SJCRH30 (cell line): ENCODE results near the gene CEACAM21. TPM values are rescaled to one million over a fixed set of nuclear protein-coding genes. Genes with fewer than 3 reads are reported as not detected.

Experiments used
- DNase-seq, 2 experiments: peaks; one replicate each; pipeline ENCODE4 v3.0.0-alpha.2; 2015 to 2020
- H3K27ac ChIP-seq: fragments of 250-450 bp; sonication (Bioruptor Pico); 2 replicates; pipeline ENCODE4 v1.5.1; 2020; ENCODE audit warnings: mild to moderate bottlenecking, moderate library complexity
- H3K27me3 ChIP-seq: fragments of 250-450 bp; sonication (Bioruptor Pico); 2 replicates; pipeline ENCODE4 v1.5.1; 2020; ENCODE audit warnings: mild to moderate bottlenecking, moderate library complexity
- H3K36me3 ChIP-seq: fragments of 250-450 bp; sonication (Bioruptor Pico); 2 replicates; pipeline ENCODE4 v1.5.1; 2020; ENCODE audit warnings: mild to moderate bottlenecking, moderate library complexity
- H3K4me1 ChIP-seq: fragments of 250-450 bp; sonication (Bioruptor Pico); 2 replicates; pipeline ENCODE4 v1.5.1; 2020; ENCODE audit warnings: mild to moderate bottlenecking, moderate library complexity
- H3K4me3 ChIP-seq: fragments of 250-450 bp; sonication (Bioruptor Pico); 2 replicates; pipeline ENCODE4 v1.5.1; 2020; ENCODE audit warnings: mild to moderate bottlenecking, moderate library complexity
- H3K9me3 ChIP-seq: fragments of 250-450 bp; sonication (Bioruptor Pico); replicated peaks from 2 replicates; pipeline ENCODE4 v1.5.1; 2020; ENCODE audit warnings: mild to moderate bottlenecking, moderate library complexity
- total RNA-seq: library from RNA; depleted of rRNA; stranded (reverse); fragments of >200 nt; shearing (Covaris generic); gene quantifications from 2 replicates; pipeline ENCODE4 v1.2.3, GENCODE V29; 2014

The CEACAM21 gene
- total RNA-seq, 1 experiment from 2014 or later: 5.5 TPM

GRCh38 chr19:41543582-41543981 is 32.4 kb upstream of the CEACAM21 start:
- H3K9me3 ChIP-seq: no peaks in the 10 kb centered on the region
- no peaks in the 10 kb centered on the region for H3K4me1 ChIP-seq
- H3K27me3 ChIP-seq: peaks cover 2% of the 10 kb centered on the region; the same call in 1 of the 2 replicates
- H3K36me3 ChIP-seq: no peaks in the 10 kb centered on the region
- DNase-seq: no peak
- no peak overlapping the region for H3K4me3 ChIP-seq
- no peak overlapping the region for H3K27ac ChIP-seq

GRCh38 chr19:41545547-41545946 is 30.4 kb upstream of the CEACAM21 start:
- Histone ChIP-seq H3K36me3 (no peaks in the 10 kb centered on the region), H3K4me3 (no peak overlapping the region), H3K27me3 (peaks cover 13% of the 10 kb centered on the region), H3K27ac (no peak overlapping the region), H3K4me1 (peaks cover 4% of the 10 kb centered on the region; the same call in 1 of the 2 replicates), H3K9me3 (no peaks in the 10 kb centered on the region)
- no peak for DNase-seq

GRCh38 chr19:41546386-41546789 is 29.6 kb upstream of the CEACAM21 start:
- H3K36me3 ChIP-seq: no peaks in the 10 kb centered on the region
- H3K4me1 ChIP-seq: peaks cover 4% of the 10 kb centered on the region; the same call in 1 of the 2 replicates
- no peak overlapping the region for H3K4me3 ChIP-seq
- H3K9me3 ChIP-seq: no peaks in the 10 kb centered on the region
- no peak overlapping the region for H3K27ac ChIP-seq
- peaks cover 13% of the 10 kb centered on the region for H3K27me3 ChIP-seq
- no peak for DNase-seq

GRCh38 chr19:41546961-41547360 is 29.0 kb upstream of the CEACAM21 start:
- Histone ChIP-seq H3K27ac (no peak overlapping the region), H3K36me3 (no peaks in the 10 kb centered on the region), H3K27me3 (peaks cover 13% of the 10 kb centered on the region), H3K4me3 (no peak overlapping the region), H3K4me1 (peaks cover 4% of the 10 kb centered on the region; the same call in 1 of the 2 replicates), H3K9me3 (no peaks in the 10 kb centered on the region)
- DNase-seq: no peak

GRCh38 chr19:41547569-41547968 is 28.4 kb upstream of the CEACAM21 start:
- H3K27me3 ChIP-seq: peaks cover 13% of the 10 kb centered on the region; the same call in 1 of the 2 replicates
- no peaks in the 10 kb centered on the region for H3K36me3 ChIP-seq
- H3K27ac ChIP-seq: no peak overlapping the region
- no peak overlapping the region for H3K4me3 ChIP-seq
- no peaks in the 10 kb centered on the region for H3K9me3 ChIP-seq
- no peak for DNase-seq
- H3K4me1 ChIP-seq: peaks cover 4% of the 10 kb centered on the region; the same call in 1 of the 2 replicates

- H3K4me1 ChIP-seq: peaks cover 4% of the 10 kb centered on the region; the same call in 1 of the 2 replicates
- H3K27me3 ChIP-seq: peaks cover 13% of the 10 kb centered on the region; the same call in 1 of the 2 replicates
- H3K9me3 ChIP-seq: no peaks in the 10 kb centered on the region
- no peaks in the 10 kb centered on the region for H3K36me3 ChIP-seq
- no peak overlapping the region for H3K27ac ChIP-seq
- no peak overlapping the region for H3K4me3 ChIP-seq
- no peak for DNase-seq
These were observed 27.9 kb upstream of the CEACAM21 start for GRCh38 chr19:41548047-41548446.

- Histone ChIP-seq H3K27ac (no peak overlapping the region), H3K27me3 (peaks cover 13% of the 10 kb centered on the region; the same call in 1 of the 2 replicates), H3K36me3 (no peaks in the 10 kb centered on the region), H3K9me3 (peaks cover 8% of the 10 kb centered on the region), H3K4me1 (peaks cover 4% of the 10 kb centered on the region; the same call in 1 of the 2 replicates), H3K4me3 (no peak overlapping the region)
- no peak for DNase-seq
These were observed 26.8 kb upstream of the CEACAM21 start for GRCh38 chr19:41548954-41549688.

GRCh38 chr19:41549884-41550283 is 26.1 kb upstream of the CEACAM21 start:
- H3K27me3 ChIP-seq: peaks cover 13% of the 10 kb centered on the region; the same call in 1 of the 2 replicates

GRCh38 chr19:41551212-41551610 is 24.8 kb upstream of the CEACAM21 start:
- Histone ChIP-seq H3K4me1 (peaks cover 4% of the 10 kb centered on the region; the same call in 1 of the 2 replicates), H3K36me3 (no peaks in the 10 kb centered on the region), H3K27me3 (peaks cover 14% of the 10 kb centered on the region; the same call in 1 of the 2 replicates), H3K9me3 (peaks cover 9% of the 10 kb centered on the region), H3K27ac (no peak overlapping the region), H3K4me3 (no peak overlapping the region)
- no peak for DNase-seq

More at GRCh38 chr19:41549884-41550283, 26.1 kb upstream of the CEACAM21 start:
- Histone ChIP-seq H3K9me3 (peaks cover 9% of the 10 kb centered on the region), H3K4me1 (peaks cover 4% of the 10 kb centered on the region; the same call in 1 of the 2 replicates), H3K36me3 (no peaks in the 10 kb centered on the region), H3K4me3 (no peak overlapping the region), H3K27ac (no peak overlapping the region)
- DNase-seq: no peak

- peaks cover 9% of the 10 kb centered on the region for H3K9me3 ChIP-seq
- H3K27ac ChIP-seq: no peak overlapping the region
- peaks cover 18% of the 10 kb centered on the region; the same call in 1 of the 2 replicates for H3K27me3 ChIP-seq
- no peak overlapping the region for H3K4me3 ChIP-seq
- no peak for DNase-seq
- H3K36me3 ChIP-seq: no peaks in the 10 kb centered on the region
- H3K4me1 ChIP-seq: peaks cover 4% of the 10 kb centered on the region; the same call in 1 of the 2 replicates
These were observed 24.3 kb upstream of the CEACAM21 start for GRCh38 chr19:41551711-41552110.

GRCh38 chr19:41552558-41552957 is 23.4 kb upstream of the CEACAM21 start:
- peaks cover 9% of the 10 kb centered on the region for H3K9me3 ChIP-seq
- peaks cover 4% of the 10 kb centered on the region; the same call in 1 of the 2 replicates for H3K4me1 ChIP-seq
- no peaks in the 10 kb centered on the region for H3K36me3 ChIP-seq
- H3K4me3 ChIP-seq: no peak overlapping the region
- H3K27ac ChIP-seq: no peak overlapping the region
- H3K27me3 ChIP-seq: peaks cover 26% of the 10 kb centered on the region; the same call in 1 of the 2 replicates
- no peak for DNase-seq

- Histone ChIP-seq H3K4me3 (no peak overlapping the region), H3K9me3 (peaks cover 9% of the 10 kb centered on the region), H3K36me3 (no peaks in the 10 kb centered on the region), H3K27ac (no peak overlapping the region), H3K4me1 (peaks cover 4% of the 10 kb centered on the region; the same call in 1 of the 2 replicates), H3K27me3 (peaks cover 28% of the 10 kb centered on the region; the same call in 1 of the 2 replicates)
- DNase-seq: no peak
These were observed 22.2 kb upstream of the CEACAM21 start for GRCh38 chr19:41553804-41554203.

GRCh38 chr19:41554907-41555306 is 21.1 kb upstream of the CEACAM21 start:
- peaks cover 9% of the 10 kb centered on the region for H3K9me3 ChIP-seq
- H3K27ac ChIP-seq: no peak overlapping the region
- peaks cover 19% of the 10 kb centered on the region for H3K27me3 ChIP-seq
- H3K4me3 ChIP-seq: no peak overlapping the region
- no peaks in the 10 kb centered on the region for H3K4me1 ChIP-seq
- H3K36me3 ChIP-seq: no peaks in the 10 kb centered on the region
- DNase-seq: no peak

- H3K36me3 ChIP-seq: no peaks in the 10 kb centered on the region
- peaks cover 19% of the 10 kb centered on the region for H3K27me3 ChIP-seq
- peaks cover 9% of the 10 kb centered on the region for H3K9me3 ChIP-seq
- no peak overlapping the region for H3K4me3 ChIP-seq
- no peaks in the 10 kb centered on the region for H3K4me1 ChIP-seq
- no peak for DNase-seq
- no peak overlapping the region for H3K27ac ChIP-seq
These were observed 20.2 kb upstream of the CEACAM21 start for GRCh38 chr19:41555748-41556147.

- Histone ChIP-seq H3K27ac (peak overlapping the region; percentile 54), H3K9me3 (0 out of 2 replicates have a peak, but pooled peaks cover 4% of the 10 kb centered on the region), H3K36me3 (no peaks in the 10 kb centered on the region), H3K4me1 (peaks cover 14% of the 10 kb centered on the region), H3K4me3 (peak overlapping the region; percentile 57), H3K27me3 (no peaks in the 10 kb centered on the region; the same call in 1 of the 2 replicates)
- DNase-seq: no peak
These were observed 12.0 kb upstream of the CEACAM21 start for GRCh38 chr19:41563854-41564514.
